Tibial nerve (tissue), 4 donors: Measurements from ENCODE around the gene PPT1. TPM values are rescaled to one million over a fixed set of nuclear protein-coding genes. Genes with fewer than 3 reads are reported as not detected.
A peak's percentile ranks its signal among the peaks of the same experiment; 100 is the strongest.

Experiments used
- DNase-seq, 2 donors: peaks; one replicate each; pipeline ENCODE4 v3.0.0-alpha.2; 2019; ENCODE audit warnings: low spot score in 2 of 2
- H3K27ac ChIP-seq, 4 donors: fragments of 200-600 bp; sonication (generic) in 3 of 4; one replicate each; pipeline ENCODE4 v1.5.1; 2017 to 2019; ENCODE audit warnings: mild to moderate bottlenecking in 1 of 4
- H3K27me3 ChIP-seq, 2 donors: fragments of 200-600 bp; sonication (generic) in 1 of 2; one replicate each; pipeline versions ENCODE4 v1.5.1 to v1.6.0; 2017 to 2019
- H3K36me3 ChIP-seq, 3 donors: fragments of 200-600 bp; sonication (generic); one replicate each; pipeline ENCODE4 v1.5.1; 2018 to 2019
- H3K4me1 ChIP-seq, 4 donors: fragments of 200-600 bp; sonication (generic) in 3 of 4; one replicate each; pipeline ENCODE4 v1.5.1; 2017 to 2019
- H3K4me3 ChIP-seq, 4 donors: fragments of 200-600 bp; sonication (generic) in 3 of 4; one replicate each; pipeline ENCODE4 v1.5.1; 2017 to 2019; ENCODE audit warnings: mild to moderate bottlenecking in 1 of 4, moderate library complexity in 1 of 4
- H3K9me3 ChIP-seq, 4 donors: fragments of 200-600 bp; sonication (generic) in 3 of 4; one replicate each; pipeline ENCODE4 v1.5.1; 2017 to 2019
- EP300 ChIP-seq, 2 donors: sonication (generic); formaldehyde crosslinking; IDR thresholded peaks; one replicate each; pipeline ENCODE4 v1.6.1; 2017; ENCODE audit warnings: antibody characterized with exemption in 2 of 2, mild to moderate bottlenecking in 1 of 2
- POLR2A ChIP-seq, 2 donors: fragments of 450-650 bp; IDR thresholded peaks; one replicate each; pipeline ENCODE4 v1.6.1; 2017; ENCODE audit warnings: antibody characterized with exemption in 2 of 2, mild to moderate bottlenecking in 2 of 2, moderate library complexity in 2 of 2
- WGBS, 2 donors: methylation state at CpG; one replicate each; pipeline ENCODE4 v1.1.5; 2018; 5-methylcytosine and 5-hydroxymethylcytosine counted together
- total RNA-seq, 4 donors: library from RNA; depleted of rRNA; stranded (reverse); fragments of >200 nt; gene quantifications; one replicate each; pipeline ENCODE4 v1.1.0, GENCODE V29; 2016
- TF ChIP-seq, protein P1 (sequence below), 5 experiments: fragments of 200-600 bp in 3 of 5; fragments of 450-650 bp in 2 of 5; sonication (generic) in 3 of 5; IDR thresholded peaks; one replicate each; pipeline ENCODE4 v1.5.1; 2016 to 2019; ENCODE audit warnings: antibody characterized with exemption in 5 of 5, mild to moderate bottlenecking in 3 of 5, moderate library complexity in 2 of 5

The PPT1 gene
- total RNA-seq, 4 donors from 2014 or later: 52.8 to 88.5 (median 58.7) TPM

DNA sequence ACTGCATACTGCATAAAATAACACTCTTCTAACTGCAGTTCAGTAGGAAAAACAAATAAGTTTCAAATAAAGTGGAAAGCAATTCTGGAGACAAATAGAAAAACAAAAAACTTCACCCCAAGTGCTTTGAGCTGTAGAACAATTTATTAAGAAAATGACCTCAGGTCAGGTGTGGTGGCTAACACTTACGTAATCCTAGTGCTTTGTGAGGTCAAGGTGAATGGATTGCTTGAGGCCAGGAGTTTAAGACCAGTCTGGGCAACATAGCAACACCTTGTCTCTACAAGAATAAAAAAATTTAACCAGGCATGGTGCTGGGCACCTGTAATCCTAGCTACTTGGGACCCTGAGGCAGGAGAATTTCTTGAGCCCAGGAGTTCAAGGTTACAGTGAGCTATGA, 5.0 kb upstream of the PPT1 start:
- Histone ChIP-seq H3K9me3 (peaks cover 0 to 6% (median 0%) of the 10 kb centered on the region in 4 donors), H3K36me3 (no peaks in the 10 kb centered on the region), H3K27ac (no peak overlapping the region), H3K4me1 (peaks cover 0 to 5% (median 0%) of the 10 kb centered on the region in 4 donors), H3K4me3 (no peak overlapping the region), H3K27me3 (no peaks in the 10 kb centered on the region)
- 81 to 88% methylated on average over 1 of the region's 1 CpG for WGBS, 2 donors
- TF ChIP-seq, protein P1, sequence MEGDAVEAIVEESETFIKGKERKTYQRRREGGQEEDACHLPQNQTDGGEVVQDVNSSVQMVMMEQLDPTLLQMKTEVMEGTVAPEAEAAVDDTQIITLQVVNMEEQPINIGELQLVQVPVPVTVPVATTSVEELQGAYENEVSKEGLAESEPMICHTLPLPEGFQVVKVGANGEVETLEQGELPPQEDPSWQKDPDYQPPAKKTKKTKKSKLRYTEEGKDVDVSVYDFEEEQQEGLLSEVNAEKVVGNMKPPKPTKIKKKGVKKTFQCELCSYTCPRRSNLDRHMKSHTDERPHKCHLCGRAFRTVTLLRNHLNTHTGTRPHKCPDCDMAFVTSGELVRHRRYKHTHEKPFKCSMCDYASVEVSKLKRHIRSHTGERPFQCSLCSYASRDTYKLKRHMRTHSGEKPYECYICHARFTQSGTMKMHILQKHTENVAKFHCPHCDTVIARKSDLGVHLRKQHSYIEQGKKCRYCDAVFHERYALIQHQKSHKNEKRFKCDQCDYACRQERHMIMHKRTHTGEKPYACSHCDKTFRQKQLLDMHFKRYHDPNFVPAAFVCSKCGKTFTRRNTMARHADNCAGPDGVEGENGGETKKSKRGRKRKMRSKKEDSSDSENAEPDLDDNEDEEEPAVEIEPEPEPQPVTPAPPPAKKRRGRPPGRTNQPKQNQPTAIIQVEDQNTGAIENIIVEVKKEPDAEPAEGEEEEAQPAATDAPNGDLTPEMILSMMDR (IDR thresholded peaks at IDR 0.05): no peak
- no peak for TF ChIP-seq EP300 (IDR thresholded peaks at IDR 0.05)
- TF ChIP-seq POLR2A (IDR thresholded peaks at IDR 0.05): no peak
- DNase-seq: no peak

GRCh38 chr1:40096646-40096976, 441 bp downstream of the PPT1 start:
- H3K36me3 ChIP-seq: peaks cover 0 to 8% (median 0%) of the 10 kb centered on the region in 3 donors
- WGBS, 2 donors: 10 to 12% methylated on average over 9 of the region's 9 CpGs
- DNase-seq: no peak

GRCh38 chr1:40095806-40096205, 1.2 kb downstream of the PPT1 start:
- Histone ChIP-seq H3K4me3 (no peak overlapping the region), H3K27ac (no peak overlapping the region), H3K9me3 (no peaks in the 10 kb centered on the region), H3K4me1 (peaks cover 0 to 29% (median 3%) of the 10 kb centered on the region in 4 donors), H3K36me3 (peaks cover 0 to 16% (median 0%) of the 10 kb centered on the region in 3 donors), H3K27me3 (no peaks in the 10 kb centered on the region)
- DNase-seq: no peak
- WGBS, 2 donors: 90 to 94% methylated on average over 3 of the region's 3 CpGs
- TF ChIP-seq, protein P1 (IDR thresholded peaks at IDR 0.05): no peak
- TF ChIP-seq POLR2A (IDR thresholded peaks at IDR 0.05): no peak
- no peak for TF ChIP-seq EP300 (IDR thresholded peaks at IDR 0.05)

More at GRCh38 chr1:40096646-40096976, 441 bp downstream of the PPT1 start:
- peaks cover 0 to 29% (median 3%) of the 10 kb centered on the region in 4 donors for H3K4me1 ChIP-seq
- TF ChIP-seq POLR2A (IDR thresholded peaks at IDR 0.05) (no peak), EP300 (IDR thresholded peaks at IDR 0.05) (no peak)
- TF ChIP-seq, protein P1 (IDR thresholded peaks at IDR 0.05): no peak
- peak overlapping the region; percentile 54 to 69 (median 56) for H3K4me3 ChIP-seq
- no peaks in the 10 kb centered on the region for H3K9me3 ChIP-seq
- peak overlapping the region; percentile 44 to 72 (median 69) for H3K27ac ChIP-seq
- H3K27me3 ChIP-seq: no peaks in the 10 kb centered on the region

DNA sequence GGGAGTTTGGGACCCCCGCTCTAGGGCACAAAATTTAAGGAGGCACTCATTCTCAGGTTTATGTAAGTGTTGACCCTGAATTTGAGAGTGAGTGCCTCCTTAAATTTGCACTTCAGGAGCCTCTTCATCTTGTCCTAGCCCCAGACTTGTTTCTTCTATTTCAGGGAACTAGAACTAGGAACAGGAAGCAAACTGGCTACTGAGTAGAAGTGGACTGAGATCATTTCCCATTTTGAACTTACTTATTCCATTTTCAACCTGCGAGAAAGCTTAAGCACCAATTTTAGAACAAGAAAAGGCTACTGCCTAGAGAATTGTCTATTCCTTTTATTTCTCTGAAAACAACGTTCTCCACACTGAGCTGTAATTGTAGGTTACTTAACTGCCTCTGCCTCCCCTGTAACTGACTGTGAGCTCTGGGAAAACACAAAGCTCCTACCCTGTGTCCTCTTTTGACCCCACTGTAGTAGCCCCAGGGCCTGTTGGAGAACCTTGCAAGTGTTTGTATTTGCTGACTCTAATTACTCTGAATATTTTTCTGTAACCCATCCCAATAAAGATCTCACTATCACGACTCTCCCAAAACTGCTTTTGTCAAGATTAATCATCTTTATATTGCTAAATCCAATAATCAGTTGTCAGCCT, 2.5 kb downstream of the PPT1 start:
- peaks cover 0 to 29% (median 3%) of the 10 kb centered on the region in 4 donors for H3K4me1 ChIP-seq
- H3K9me3 ChIP-seq: no peaks in the 10 kb centered on the region
- H3K27ac ChIP-seq: no peak overlapping the region
- WGBS, 2 donors: 44 to 51% methylated on average over 4 of the region's 4 CpGs
- H3K4me3 ChIP-seq: no peak overlapping the region
- no peaks in the 10 kb centered on the region for H3K27me3 ChIP-seq
- no peak for DNase-seq
- TF ChIP-seq POLR2A (IDR thresholded peaks at IDR 0.05): no peak
- TF ChIP-seq EP300 (IDR thresholded peaks at IDR 0.05): no peak
- TF ChIP-seq, protein P1 (IDR thresholded peaks at IDR 0.05): no peak
- H3K36me3 ChIP-seq: peaks cover 0 to 28% (median 2%) of the 10 kb centered on the region in 3 donors
